HEK293 (cell line): Measurements from ENCODE around the gene CA12.

Source experiments
- CTCF ChIA-PET: fragments of 350-600 bp; formaldehyde crosslinking; extraction: SDS; loops from one replicate; lab custom pipeline; 2021; ENCODE audit warnings: antibody characterized with exemption; lab: Yijun Ruan, JAX
- POLR2A ChIA-PET: fragments of 300-600 bp; formaldehyde crosslinking; extraction: SDS; loops from one replicate; lab custom pipeline; 2020; ENCODE audit warnings: antibody characterized with exemption, inconsistent platforms; lab: Yijun Ruan, JAX
- H3K27ac ChIP-seq: fragments of 200-500 bp; sonication (Bioruptor generic); 2 replicates; pipeline ENCODE4 v1.5.1; 2014; ENCODE audit warnings: low read depth, low read length, control low read depth, inconsistent platforms; ENCODE audit errors: extremely low read depth
- H3K36me3 ChIP-seq, 2 experiments: fragments of 200-500 bp in 1 of 2; sonication (Bioruptor generic) in 1 of 2; 1 replicate in 1 of 2; 2 replicates in 1 of 2; pipeline ENCODE4 v1.5.1; 2014 to 2017; ENCODE audit warnings: inconsistent platforms in 2 of 2, low read length in 2 of 2; ENCODE audit not compliant: control insufficient read depth in 2 of 2, insufficient read depth in 1 of 2
- H3K4me1 ChIP-seq: fragments of 200-500 bp; sonication (Bioruptor generic); 2 replicates; pipeline ENCODE4 v1.5.1; 2014; ENCODE audit warnings: mild to moderate bottlenecking, low read length, inconsistent platforms; ENCODE audit not compliant: control insufficient read depth, insufficient read depth
- H3K4me3 ChIP-seq: 2 replicates; pipeline ENCODE4 v1.5.1; 2011; ENCODE audit warnings: low read depth, mild to moderate bottlenecking, control low read depth, low read length, moderate library complexity
- H3K9me3 ChIP-seq: fragments of 200-500 bp; sonication (Bioruptor generic); 2 replicates; pipeline ENCODE4 v1.5.1; 2014; ENCODE audit warnings: low read depth, low read length, inconsistent platforms; ENCODE audit not compliant: control insufficient read depth, insufficient read depth
- GFI1B ChIP-seq: fragments of 450-650 bp; formaldehyde crosslinking; IDR thresholded peaks from 2 replicates; pipeline ENCODE4 v1.5.1; 2016; ENCODE audit warnings: missing biosample characterization, missing genetic modification characterization
- RBAK ChIP-seq: fragments of 450-650 bp; formaldehyde crosslinking; IDR thresholded peaks from 2 replicates; pipeline ENCODE4 v1.5.1; 2016; ENCODE audit warnings: missing biosample characterization, missing genetic modification characterization
- SP7 ChIP-seq: fragments of 450-650 bp; formaldehyde crosslinking; IDR thresholded peaks from 2 replicates; pipeline ENCODE4 v1.5.1; 2016; ENCODE audit warnings: missing biosample characterization, missing genetic modification characterization
- ZBTB48 ChIP-seq: fragments of 450-650 bp; formaldehyde crosslinking; IDR thresholded peaks from 2 replicates; pipeline ENCODE4 v1.5.1; 2016; ENCODE audit warnings: missing biosample characterization, missing genetic modification characterization
- ZBTB7A ChIP-seq: fragments of 450-650 bp; formaldehyde crosslinking; IDR thresholded peaks from 2 replicates; pipeline ENCODE4 v1.5.1; 2016; ENCODE audit warnings: low read depth, missing biosample characterization, missing genetic modification characterization
- ZBTB8A ChIP-seq: fragments of 450-650 bp; formaldehyde crosslinking; IDR thresholded peaks from 2 replicates; pipeline ENCODE4 v1.5.1; 2016; ENCODE audit warnings: missing biosample characterization, missing genetic modification characterization
- ZFP3 ChIP-seq: fragments of 450-650 bp; formaldehyde crosslinking; IDR thresholded peaks from 2 replicates; pipeline ENCODE4 v1.5.1; 2016; ENCODE audit warnings: low read depth, missing biosample characterization, missing genetic modification characterization
- ZFP69B ChIP-seq: fragments of 450-650 bp; formaldehyde crosslinking; IDR thresholded peaks from 2 replicates; pipeline ENCODE4 v1.5.1; 2016; ENCODE audit warnings: missing biosample characterization, missing genetic modification characterization
- ZNF133 ChIP-seq: fragments of 450-650 bp; formaldehyde crosslinking; IDR thresholded peaks from 2 replicates; pipeline ENCODE4 v1.5.1; 2016; ENCODE audit warnings: missing biosample characterization, missing genetic modification characterization
- ZNF175 ChIP-seq: fragments of 450-650 bp; formaldehyde crosslinking; IDR thresholded peaks from 2 replicates; pipeline ENCODE4 v1.5.1; 2016; ENCODE audit warnings: missing biosample characterization, missing genetic modification characterization
- ZNF184 ChIP-seq: fragments of 450-650 bp; IDR thresholded peaks from 2 replicates; pipeline ENCODE4 v1.5.1; 2018; ENCODE audit warnings: missing biosample characterization, mild to moderate bottlenecking, missing genetic modification characterization
- ZNF221 ChIP-seq: fragments of 450-650 bp; formaldehyde crosslinking; IDR thresholded peaks from 2 replicates; pipeline ENCODE4 v1.5.1; 2017; ENCODE audit warnings: missing biosample characterization, missing genetic modification characterization, borderline replicate concordance
- ZNF24 ChIP-seq: fragments of 450-650 bp; formaldehyde crosslinking; IDR thresholded peaks from 2 replicates; pipeline ENCODE4 v1.5.1; 2016; ENCODE audit warnings: missing biosample characterization, missing genetic modification characterization
- ZNF394 ChIP-seq: fragments of 450-650 bp; formaldehyde crosslinking; IDR thresholded peaks from 2 replicates; pipeline ENCODE4 v1.5.1; 2016; ENCODE audit warnings: missing biosample characterization, missing genetic modification characterization, mild to moderate bottlenecking, moderate library complexity, borderline replicate concordance
- ZNF416 ChIP-seq: fragments of 450-650 bp; formaldehyde crosslinking; IDR thresholded peaks from 2 replicates; pipeline ENCODE4 v1.5.1; 2016; ENCODE audit warnings: missing biosample characterization, missing genetic modification characterization
- ZNF426 ChIP-seq: fragments of 450-650 bp; formaldehyde crosslinking; IDR thresholded peaks from 2 replicates; pipeline ENCODE4 v1.5.1; 2017; ENCODE audit warnings: missing biosample characterization, missing genetic modification characterization, mild to moderate bottlenecking, inconsistent platforms, moderate library complexity
- ZNF596 ChIP-seq: fragments of 450-650 bp; IDR thresholded peaks from 2 replicates; pipeline ENCODE4 v1.5.0; 2018; ENCODE audit warnings: missing biosample characterization, mild to moderate bottlenecking, missing genetic modification characterization, moderate library complexity
- ZNF654 ChIP-seq: fragments of 450-650 bp; formaldehyde crosslinking; IDR thresholded peaks from 2 replicates; pipeline ENCODE4 v1.5.1; 2016; ENCODE audit warnings: low read depth, missing biosample characterization, missing genetic modification characterization
- ZNF664 ChIP-seq: fragments of 450-650 bp; formaldehyde crosslinking; IDR thresholded peaks from 2 replicates; pipeline ENCODE4 v1.5.1; 2016; ENCODE audit warnings: missing biosample characterization, missing genetic modification characterization
- ZNF670 ChIP-seq: fragments of 450-650 bp; formaldehyde crosslinking; IDR thresholded peaks from 2 replicates; pipeline ENCODE4 v1.5.1; 2016; ENCODE audit warnings: missing biosample characterization, missing genetic modification characterization, low read depth
- ZNF701 ChIP-seq: fragments of 450-650 bp; formaldehyde crosslinking; IDR thresholded peaks from 2 replicates; pipeline ENCODE4 v1.5.1; 2016; ENCODE audit warnings: missing biosample characterization, missing genetic modification characterization
- ZNF843 ChIP-seq: fragments of 450-650 bp; formaldehyde crosslinking; IDR thresholded peaks from 2 replicates; pipeline ENCODE4 v1.5.1; 2016; ENCODE audit warnings: missing biosample characterization, missing genetic modification characterization
- TF ChIP-seq, protein P1 (sequence below): fragments of 450-650 bp; formaldehyde crosslinking; IDR thresholded peaks from 2 replicates; pipeline ENCODE4 v1.5.1; 2017; ENCODE audit warnings: missing biosample characterization, missing genetic modification characterization
- TF ChIP-seq, protein P2 (sequence below): fragments of 450-650 bp; formaldehyde crosslinking; IDR thresholded peaks from 2 replicates; pipeline ENCODE4 v1.5.1; 2017; ENCODE audit warnings: missing biosample characterization, missing genetic modification characterization
- TF ChIP-seq, protein P3 (sequence below): fragments of 450-650 bp; formaldehyde crosslinking; IDR thresholded peaks from 2 replicates; pipeline ENCODE4 v1.5.1; 2017; ENCODE audit warnings: missing biosample characterization, missing genetic modification characterization
- TF ChIP-seq, protein P4 (sequence below): fragments of 450-650 bp; formaldehyde crosslinking; IDR thresholded peaks from 2 replicates; pipeline ENCODE4 v1.5.1; 2016; ENCODE audit warnings: missing biosample characterization, missing genetic modification characterization
- TF ChIP-seq, protein P5 (sequence below): fragments of 450-650 bp; IDR thresholded peaks from 2 replicates; pipeline ENCODE4 v1.5.1; 2018; ENCODE audit warnings: missing biosample characterization, missing genetic modification characterization
- TF ChIP-seq, protein P6 (sequence below): sonication (generic); formaldehyde crosslinking; IDR thresholded peaks from 2 replicates; pipeline ENCODE4 v1.8.1; 2022; ENCODE audit warnings: mild to moderate bottlenecking, moderate library complexity, missing genetic modification reagents

Gene CA12

DNA sequence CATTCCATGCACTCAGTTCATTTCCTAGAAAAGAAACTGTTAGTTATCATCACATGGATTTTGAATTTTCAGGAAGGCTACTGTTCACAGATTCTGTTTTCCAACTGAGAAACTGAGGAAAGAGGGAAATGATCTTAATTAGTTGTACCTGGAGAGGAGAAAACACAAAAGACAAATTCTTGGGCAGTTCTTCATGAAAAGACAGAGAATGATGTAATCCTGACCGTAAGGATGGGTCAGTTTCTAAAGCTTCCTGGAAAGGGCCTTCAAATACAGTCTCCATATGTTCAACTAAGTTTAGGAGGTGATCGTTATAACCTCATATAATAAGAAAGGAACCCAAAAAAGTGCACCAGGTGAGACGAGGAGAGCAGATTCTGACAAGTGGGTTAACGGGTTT, 44.6 kb downstream of the CA12 start:
- H3K36me3 ChIP-seq: no peaks in the 10 kb centered on the region
- CTCF ChIA-PET: no interaction called here
- TF ChIP-seq ZNF670 (tag by site-specific recombination) (no peak), RBAK (tag by site-specific recombination) (no peak), ZNF24 (no peak), SP7 (tag by site-specific recombination) (no peak), ZFP69B (tag by site-specific recombination) (no peak), ZNF416 (tag by site-specific recombination) (no peak), ZNF426 (tag by site-specific recombination) (no peak), ZNF843 (tag by site-specific recombination) (no peak), ZNF221 (no peak), ZNF664 (tag by site-specific recombination) (no peak), ZBTB8A (tag by site-specific recombination) (no peak), ZNF394 (tag by site-specific recombination) (no peak), GFI1B (tag by site-specific recombination) (no peak), ZNF184 (tag by site-specific recombination) (no peak), ZNF596 (tag by site-specific recombination) (no peak)
- TF ChIP-seq, protein P1, sequence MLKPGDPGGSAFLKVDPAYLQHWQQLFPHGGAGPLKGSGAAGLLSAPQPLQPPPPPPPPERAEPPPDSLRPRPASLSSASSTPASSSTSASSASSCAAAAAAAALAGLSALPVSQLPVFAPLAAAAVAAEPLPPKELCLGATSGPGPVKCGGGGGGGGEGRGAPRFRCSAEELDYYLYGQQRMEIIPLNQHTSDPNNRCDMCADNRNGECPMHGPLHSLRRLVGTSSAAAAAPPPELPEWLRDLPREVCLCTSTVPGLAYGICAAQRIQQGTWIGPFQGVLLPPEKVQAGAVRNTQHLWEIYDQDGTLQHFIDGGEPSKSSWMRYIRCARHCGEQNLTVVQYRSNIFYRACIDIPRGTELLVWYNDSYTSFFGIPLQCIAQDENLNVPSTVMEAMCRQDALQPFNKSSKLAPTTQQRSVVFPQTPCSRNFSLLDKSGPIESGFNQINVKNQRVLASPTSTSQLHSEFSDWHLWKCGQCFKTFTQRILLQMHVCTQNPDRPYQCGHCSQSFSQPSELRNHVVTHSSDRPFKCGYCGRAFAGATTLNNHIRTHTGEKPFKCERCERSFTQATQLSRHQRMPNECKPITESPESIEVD: no peak
- TF ChIP-seq, protein P2, sequence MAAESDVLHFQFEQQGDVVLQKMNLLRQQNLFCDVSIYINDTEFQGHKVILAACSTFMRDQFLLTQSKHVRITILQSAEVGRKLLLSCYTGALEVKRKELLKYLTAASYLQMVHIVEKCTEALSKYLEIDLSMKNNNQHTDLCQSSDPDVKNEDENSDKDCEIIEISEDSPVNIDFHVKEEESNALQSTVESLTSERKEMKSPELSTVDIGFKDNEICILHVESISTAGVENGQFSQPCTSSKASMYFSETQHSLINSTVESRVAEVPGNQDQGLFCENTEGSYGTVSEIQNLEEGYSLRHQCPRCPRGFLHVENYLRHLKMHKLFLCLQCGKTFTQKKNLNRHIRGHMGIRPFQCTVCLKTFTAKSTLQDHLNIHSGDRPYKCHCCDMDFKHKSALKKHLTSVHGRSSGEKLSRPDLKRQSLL: no peak
- no peaks in the 10 kb centered on the region for H3K4me1 ChIP-seq
- no peaks in the 10 kb centered on the region for H3K9me3 ChIP-seq
- H3K27ac ChIP-seq: no peak overlapping the region
- no peak overlapping the region for H3K4me3 ChIP-seq
- POLR2A ChIA-PET: no interaction called here

DNA sequence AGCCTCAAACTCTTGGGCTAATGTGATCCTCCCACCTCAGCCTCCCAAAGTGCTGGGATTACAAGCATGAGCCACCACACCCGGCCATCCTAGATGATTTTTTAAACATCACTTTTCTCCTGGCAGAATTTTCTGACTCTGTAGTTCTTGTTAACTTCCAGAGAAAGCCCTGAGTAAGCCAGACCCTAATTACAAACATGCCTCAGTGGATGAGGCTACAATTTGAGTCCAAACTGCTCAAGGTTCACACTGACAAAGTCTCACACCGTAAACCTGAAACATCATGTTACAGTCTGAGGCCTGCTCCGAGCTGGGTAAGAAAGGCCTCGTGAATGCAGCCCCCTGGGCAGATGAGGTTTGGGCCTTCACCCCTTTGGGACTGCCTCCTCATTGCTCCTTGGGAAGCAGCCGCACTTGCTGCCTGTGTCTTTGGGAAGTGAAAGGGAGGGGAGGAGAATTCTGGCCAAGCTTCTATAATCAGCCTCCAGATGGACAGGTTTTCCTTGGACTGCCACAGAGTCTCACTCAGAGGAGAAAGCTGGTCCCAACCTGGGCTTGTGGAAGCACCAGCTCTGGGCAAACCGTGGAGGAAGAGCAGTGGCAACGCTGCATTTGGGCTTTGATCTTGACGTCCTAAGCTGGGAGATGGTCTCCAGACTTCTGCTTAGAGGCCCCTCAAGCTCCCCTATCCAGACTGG, 46.0 kb downstream of the CA12 start:
- Histone ChIP-seq H3K4me1 (no peaks in the 10 kb centered on the region), H3K27ac (no peak overlapping the region), H3K36me3 (no peaks in the 10 kb centered on the region), H3K4me3 (no peak overlapping the region), H3K9me3 (no peaks in the 10 kb centered on the region)
- ChIA-PET CTCF (no interaction called here), POLR2A (no interaction called here)
- TF ChIP-seq ZBTB48 (tag by site-specific recombination): no peak
- TF ChIP-seq ZNF701 (tag by site-specific recombination): no peak
- TF ChIP-seq, protein P3, sequence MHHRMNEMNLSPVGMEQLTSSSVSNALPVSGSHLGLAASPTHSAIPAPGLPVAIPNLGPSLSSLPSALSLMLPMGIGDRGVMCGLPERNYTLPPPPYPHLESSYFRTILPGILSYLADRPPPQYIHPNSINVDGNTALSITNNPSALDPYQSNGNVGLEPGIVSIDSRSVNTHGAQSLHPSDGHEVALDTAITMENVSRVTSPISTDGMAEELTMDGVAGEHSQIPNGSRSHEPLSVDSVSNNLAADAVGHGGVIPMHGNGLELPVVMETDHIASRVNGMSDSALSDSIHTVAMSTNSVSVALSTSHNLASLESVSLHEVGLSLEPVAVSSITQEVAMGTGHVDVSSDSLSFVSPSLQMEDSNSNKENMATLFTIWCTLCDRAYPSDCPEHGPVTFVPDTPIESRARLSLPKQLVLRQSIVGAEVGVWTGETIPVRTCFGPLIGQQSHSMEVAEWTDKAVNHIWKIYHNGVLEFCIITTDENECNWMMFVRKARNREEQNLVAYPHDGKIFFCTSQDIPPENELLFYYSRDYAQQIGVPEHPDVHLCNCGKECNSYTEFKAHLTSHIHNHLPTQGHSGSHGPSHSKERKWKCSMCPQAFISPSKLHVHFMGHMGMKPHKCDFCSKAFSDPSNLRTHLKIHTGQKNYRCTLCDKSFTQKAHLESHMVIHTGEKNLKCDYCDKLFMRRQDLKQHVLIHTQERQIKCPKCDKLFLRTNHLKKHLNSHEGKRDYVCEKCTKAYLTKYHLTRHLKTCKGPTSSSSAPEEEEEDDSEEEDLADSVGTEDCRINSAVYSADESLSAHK (tag by site-specific recombination): no peak
- TF ChIP-seq, protein P4, sequence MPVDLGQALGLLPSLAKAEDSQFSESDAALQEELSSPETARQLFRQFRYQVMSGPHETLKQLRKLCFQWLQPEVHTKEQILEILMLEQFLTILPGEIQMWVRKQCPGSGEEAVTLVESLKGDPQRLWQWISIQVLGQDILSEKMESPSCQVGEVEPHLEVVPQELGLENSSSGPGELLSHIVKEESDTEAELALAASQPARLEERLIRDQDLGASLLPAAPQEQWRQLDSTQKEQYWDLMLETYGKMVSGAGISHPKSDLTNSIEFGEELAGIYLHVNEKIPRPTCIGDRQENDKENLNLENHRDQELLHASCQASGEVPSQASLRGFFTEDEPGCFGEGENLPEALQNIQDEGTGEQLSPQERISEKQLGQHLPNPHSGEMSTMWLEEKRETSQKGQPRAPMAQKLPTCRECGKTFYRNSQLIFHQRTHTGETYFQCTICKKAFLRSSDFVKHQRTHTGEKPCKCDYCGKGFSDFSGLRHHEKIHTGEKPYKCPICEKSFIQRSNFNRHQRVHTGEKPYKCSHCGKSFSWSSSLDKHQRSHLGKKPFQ (tag by site-specific recombination): no peak
- TF ChIP-seq, protein P5, sequence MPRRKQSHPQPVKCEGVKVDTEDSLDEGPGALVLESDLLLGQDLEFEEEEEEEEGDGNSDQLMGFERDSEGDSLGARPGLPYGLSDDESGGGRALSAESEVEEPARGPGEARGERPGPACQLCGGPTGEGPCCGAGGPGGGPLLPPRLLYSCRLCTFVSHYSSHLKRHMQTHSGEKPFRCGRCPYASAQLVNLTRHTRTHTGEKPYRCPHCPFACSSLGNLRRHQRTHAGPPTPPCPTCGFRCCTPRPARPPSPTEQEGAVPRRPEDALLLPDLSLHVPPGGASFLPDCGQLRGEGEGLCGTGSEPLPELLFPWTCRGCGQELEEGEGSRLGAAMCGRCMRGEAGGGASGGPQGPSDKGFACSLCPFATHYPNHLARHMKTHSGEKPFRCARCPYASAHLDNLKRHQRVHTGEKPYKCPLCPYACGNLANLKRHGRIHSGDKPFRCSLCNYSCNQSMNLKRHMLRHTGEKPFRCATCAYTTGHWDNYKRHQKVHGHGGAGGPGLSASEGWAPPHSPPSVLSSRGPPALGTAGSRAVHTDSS (tag by site-specific recombination): no peak
- TF ChIP-seq ZNF175 (tag by site-specific recombination): no peak
- TF ChIP-seq, protein P6, sequence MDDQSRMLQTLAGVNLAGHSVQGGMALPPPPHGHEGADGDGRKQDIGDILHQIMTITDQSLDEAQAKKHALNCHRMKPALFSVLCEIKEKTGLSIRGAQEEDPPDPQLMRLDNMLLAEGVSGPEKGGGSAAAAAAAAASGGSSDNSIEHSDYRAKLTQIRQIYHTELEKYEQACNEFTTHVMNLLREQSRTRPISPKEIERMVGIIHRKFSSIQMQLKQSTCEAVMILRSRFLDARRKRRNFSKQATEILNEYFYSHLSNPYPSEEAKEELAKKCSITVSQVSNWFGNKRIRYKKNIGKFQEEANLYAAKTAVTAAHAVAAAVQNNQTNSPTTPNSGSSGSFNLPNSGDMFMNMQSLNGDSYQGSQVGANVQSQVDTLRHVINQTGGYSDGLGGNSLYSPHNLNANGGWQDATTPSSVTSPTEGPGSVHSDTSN (CRISPR knock-in tag): no peak
- no peak for TF ChIP-seq ZFP3 (tag by site-specific recombination)
- no peak for TF ChIP-seq ZNF133 (tag by site-specific recombination)
- TF ChIP-seq ZNF654: no peak
- no peak for TF ChIP-seq ZBTB7A (tag by site-specific recombination)
- no peak for TF ChIP-seq ZNF394 (tag by site-specific recombination)
